Astrocyte (in vitro differentiated cells and primary cell): ENCODE measurements around the gene CMSS1.

ENCODE experiments used
- CTCF ChIP-seq: IDR thresholded peaks from 2 replicates; pipeline ENCODE4 v1.5.1; 2011; ENCODE audit warnings: low read depth, mild to moderate bottlenecking, inconsistent platforms, low read length, moderate library complexity; ENCODE audit not compliant: insufficient read depth
- EZH2 ChIP-seq: IDR thresholded peaks from 2 replicates; pipeline ENCODE4 v1.6.1; 2012; ENCODE audit warnings: mild to moderate bottlenecking, low read length, inconsistent platforms; ENCODE audit not compliant: insufficient read depth

GRCh38 chr3:100033184-100033583 lies 215.5 kb downstream of the CMSS1 start:
- TF ChIP-seq CTCF (no peak), EZH2 (no peak)
